ENCODE data around the gene SLC35G6.

The SLC35G6 gene

DNA sequence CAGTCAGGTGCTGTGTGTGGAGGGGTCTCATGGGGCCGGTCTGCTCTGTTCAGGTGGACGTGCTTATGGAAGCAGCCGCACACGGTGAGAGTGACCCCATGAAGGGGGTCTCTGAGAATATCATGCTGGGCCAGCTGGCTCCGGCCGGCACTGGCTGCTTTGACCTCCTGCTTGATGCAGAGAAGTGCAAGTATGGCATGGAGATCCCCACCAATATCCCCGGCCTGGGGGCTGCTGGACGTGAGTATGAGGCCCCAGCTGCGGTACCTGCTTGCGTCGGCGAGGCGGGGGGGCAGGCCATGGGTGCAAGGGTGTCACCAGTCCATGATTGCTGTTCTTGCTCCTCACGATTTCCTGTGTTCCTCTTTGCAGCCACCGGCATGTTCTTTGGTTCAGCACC, 30.9 kb downstream of the SLC35G6 start:
- H3K27ac ChIP-seq = no peak overlapping the region
- no peak for TF ChIP-seq CTCF (IDR thresholded peaks at IDR 0.05)
- DNase-seq (ENCODE audit: low spot score) = no peak

GRCh38 chr17:7512824-7513540, 31.7 kb downstream of the SLC35G6 start:
- TF ChIP-seq CTCF (IDR thresholded peaks at IDR 0.05) = no peak
- Histone ChIP-seq H3K4me3 (no peak overlapping the region), H3K27ac (no peak overlapping the region)
- no peak for DNase-seq (ENCODE audit: low spot score)

More for the DNA sequence above, 30.9 kb downstream of the SLC35G6 start:
- H3K4me3 ChIP-seq = no peak overlapping the region

GRCh38 chr17:7513850-7514419, 32.7 kb downstream of the SLC35G6 start:
- Histone ChIP-seq H3K27ac (no peak overlapping the region), H3K4me3 (no peak overlapping the region)
- TF ChIP-seq CTCF (IDR thresholded peaks at IDR 0.05) = no peak
- DNase-seq (ENCODE audit: low spot score) = no peak

DNA sequence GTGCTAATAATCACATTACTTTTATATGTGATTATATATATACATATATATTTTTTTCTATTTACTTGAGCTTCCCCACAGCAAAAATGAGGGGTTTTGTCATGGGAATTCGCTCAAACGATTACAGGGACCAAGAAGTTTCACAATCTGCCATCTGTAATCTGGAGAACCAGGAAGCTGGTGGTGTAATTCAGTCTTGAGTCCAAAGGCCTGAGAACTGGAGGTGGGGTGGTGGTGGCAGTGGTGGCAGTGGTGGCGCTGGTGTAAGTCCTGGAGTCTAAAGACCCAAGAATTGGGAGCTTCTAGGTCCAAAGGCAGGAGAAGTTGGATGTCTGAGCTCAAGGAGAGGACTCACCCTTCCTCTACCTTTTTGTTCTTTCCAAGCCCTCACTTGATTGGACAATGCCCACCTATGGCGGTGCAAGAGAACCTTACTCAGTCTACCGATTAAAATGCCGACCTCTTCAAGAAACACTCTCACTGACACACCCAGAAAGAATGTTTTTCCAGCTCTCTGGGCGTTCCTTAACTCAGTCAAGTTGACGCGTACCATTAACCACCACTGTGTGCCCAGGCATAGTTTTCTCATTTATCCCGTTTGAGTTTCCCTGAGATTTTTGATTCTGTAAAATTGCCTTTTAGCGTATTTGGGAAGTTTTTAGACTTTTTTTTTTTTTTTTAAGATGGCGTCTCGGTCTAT, 34.8 kb downstream of the SLC35G6 start:
- no peak overlapping the region for H3K27ac ChIP-seq
- no peak for DNase-seq (ENCODE audit: low spot score)
- H3K4me3 ChIP-seq = no peak overlapping the region

DNA sequence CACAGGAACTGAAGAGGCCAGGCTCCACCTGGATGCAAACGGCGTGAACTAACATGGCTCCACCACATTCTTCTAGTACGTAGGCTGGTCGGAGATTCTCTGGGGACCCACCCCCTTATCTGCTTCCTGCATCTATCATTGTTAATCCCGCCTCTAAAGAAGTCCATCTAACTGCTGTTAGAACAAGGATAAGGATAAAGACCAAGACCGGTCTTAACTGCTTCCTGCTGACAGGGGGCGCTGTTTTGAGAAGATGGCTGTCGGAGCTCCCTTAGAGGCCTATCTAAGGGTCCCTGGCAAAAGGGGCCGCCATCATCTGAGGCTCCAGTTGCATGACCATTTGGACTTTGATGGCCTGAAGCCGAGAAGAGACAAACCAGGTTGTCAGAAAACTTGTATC, 41.8 kb downstream of the SLC35G6 start:
- H3K27ac ChIP-seq = no peak overlapping the region
- no peak for TF ChIP-seq CTCF (IDR thresholded peaks at IDR 0.05)
- no peak overlapping the region for H3K4me3 ChIP-seq
- DNase-seq (ENCODE audit: low spot score) = no peak

More for the DNA sequence above, 34.8 kb downstream of the SLC35G6 start:
- TF ChIP-seq CTCF (IDR thresholded peaks at IDR 0.05) = no peak

- TF ChIP-seq CTCF (IDR thresholded peaks at IDR 0.05) = no peak
- DNase-seq (ENCODE audit: low spot score) = no peak
- Histone ChIP-seq H3K4me3 (no peak overlapping the region), H3K27ac (no peak overlapping the region)
Observed at GRCh38 chr17:7528842-7529241, 47.6 kb downstream of the SLC35G6 start.

Measured in coronary artery (tissue), 2 donors.